GDM1 (cell line): ENCODE results near the gene ABI3BP.
A peak's percentile ranks its signal among the peaks of the same experiment; 100 is the strongest.

ENCODE experiments used
- DNase-seq: peaks from one replicate; lab custom pipeline; 2025; lab: John Stamatoyannopoulos, UW

Gene ABI3BP

DNA sequence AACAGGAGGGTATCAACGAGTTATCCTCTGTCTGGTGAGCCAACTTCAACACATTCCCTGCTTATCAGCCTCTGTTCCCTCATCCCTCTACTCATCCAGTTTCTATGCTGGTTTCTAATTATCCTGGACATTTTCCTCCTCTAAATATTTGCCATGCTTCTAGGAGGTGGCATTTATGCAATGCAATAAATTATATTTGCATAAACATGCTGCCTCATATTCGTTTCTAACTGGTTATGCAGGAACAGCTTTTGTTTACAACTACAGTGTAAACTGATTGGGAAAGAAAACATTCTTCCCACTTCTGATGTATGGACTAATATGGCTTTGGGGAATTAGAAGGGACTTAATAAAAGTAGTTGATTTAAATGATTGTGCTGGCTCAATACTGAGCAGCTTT, 161.6 kb downstream of the ABI3BP start:
- DNase-seq: no peak

GRCh38 chr3:100830931-100831330, 162.3 kb downstream of the ABI3BP start:
- no peak for DNase-seq

DNA sequence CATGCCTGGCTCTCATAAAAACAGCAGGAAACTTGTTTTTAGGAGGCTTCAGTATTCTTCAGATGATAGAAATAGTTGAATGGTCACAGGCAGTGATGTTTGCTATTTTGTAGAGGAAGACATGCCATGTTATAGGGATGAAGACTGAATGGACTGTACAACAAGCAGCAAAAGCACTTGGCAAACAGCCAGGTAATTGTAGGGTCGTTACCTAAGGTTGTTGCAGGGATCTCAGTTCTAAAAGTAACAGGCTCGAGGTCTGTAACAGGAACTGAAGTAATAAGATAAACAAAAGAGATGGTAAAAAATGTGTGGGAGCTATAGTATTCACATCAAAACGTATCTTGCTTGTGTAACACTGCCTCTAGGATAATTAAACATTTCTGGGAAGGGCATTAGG, 167.6 kb downstream of the ABI3BP start:
- no peak for DNase-seq

GRCh38 chr3:100815583-100815982, 177.6 kb downstream of the ABI3BP start:
- DNase-seq: no peak

DNA sequence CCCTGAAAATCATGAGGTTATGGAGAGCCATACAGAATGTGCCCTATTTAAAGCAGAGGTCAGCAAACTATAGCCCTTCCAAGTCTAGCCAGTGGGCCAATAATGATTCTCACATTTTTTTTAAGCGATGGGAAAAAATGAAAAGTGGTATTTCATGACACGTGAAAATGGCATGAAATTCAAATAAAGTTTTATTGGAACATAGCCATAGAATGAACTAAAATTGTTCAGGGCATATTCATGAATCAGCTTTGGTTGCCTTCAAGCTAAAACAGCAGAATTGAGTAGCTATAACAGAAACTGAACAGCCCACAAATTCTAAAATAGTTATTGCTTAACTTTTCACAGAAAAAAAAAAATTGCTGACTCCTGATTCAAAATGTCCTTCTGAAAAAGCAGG, 179.4 kb downstream of the ABI3BP start:
- DNase-seq: no peak

DNA sequence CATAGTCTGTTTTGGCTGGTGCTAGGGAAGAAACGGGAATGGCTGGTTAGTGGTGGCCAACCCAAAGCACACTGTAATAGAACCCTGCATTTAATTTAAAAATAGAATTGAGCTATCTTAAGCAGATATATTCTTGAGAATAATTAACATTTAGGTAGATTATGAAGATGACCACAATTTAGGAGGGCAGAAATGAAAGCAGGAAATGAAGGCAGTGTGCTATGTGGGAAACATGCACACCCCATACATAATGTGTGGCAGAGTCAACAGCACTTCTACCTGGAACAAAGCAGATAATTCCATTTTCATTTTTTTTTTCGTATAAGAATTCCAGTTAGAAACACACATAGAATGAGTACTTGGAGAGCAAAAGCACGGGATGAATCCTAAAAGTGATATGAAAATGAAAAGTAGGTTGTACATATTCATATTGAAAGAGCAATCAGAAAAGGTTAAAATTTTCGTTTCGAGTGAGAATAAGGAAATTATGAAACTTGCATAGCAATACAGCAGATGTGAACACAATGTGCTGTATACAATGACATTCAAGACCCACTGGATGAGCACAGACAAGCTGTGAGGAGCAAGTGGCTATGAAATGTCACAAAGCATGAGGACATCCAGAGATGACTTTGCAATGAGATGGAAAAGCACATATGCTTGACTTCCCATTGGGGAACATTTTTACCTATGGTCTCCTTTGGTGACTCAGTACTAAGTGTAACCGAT, 181.3 kb downstream of the ABI3BP start:
- no peak for DNase-seq

DNA sequence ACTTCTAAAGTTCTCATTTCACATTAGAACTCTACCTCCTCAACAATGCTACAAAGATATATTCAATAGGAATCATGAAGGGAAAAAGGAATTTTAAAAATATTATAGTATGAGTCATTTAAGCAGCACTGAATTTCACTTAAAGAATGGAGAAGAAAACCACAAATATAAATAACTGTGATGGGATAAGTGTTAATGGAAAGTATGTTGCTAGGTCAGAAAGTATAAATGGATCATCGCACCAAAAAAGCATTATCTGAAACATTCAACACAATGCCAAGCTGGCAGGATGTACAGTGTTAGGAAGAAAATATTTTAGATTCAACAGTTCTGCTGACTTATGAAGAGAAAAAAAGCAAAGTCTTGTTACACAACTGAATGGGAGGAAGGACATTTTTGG, 182.6 kb downstream of the ABI3BP start:
- DNase-seq: no peak

DNA sequence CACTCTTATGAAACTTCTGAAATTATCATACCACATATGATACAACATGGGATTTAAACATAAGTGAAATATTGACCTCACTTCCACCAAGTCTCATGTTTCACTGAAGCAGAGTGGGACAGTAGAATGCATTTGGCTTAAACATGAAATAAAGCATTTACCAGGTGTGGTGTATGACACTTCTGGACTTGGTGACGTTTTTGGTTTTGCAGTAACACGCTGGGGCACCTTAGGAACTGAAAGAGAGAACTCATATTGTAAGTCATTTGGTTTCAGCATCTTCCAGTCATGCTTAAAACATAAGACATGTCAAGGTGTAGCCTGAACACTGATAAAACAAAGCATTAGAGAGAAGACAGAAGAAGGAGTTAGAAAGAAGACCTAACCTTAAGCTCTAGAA, 188.6 kb downstream of the ABI3BP start:
- no peak for DNase-seq

- DNase-seq: no peak
These were observed 189.5 kb downstream of the ABI3BP start for GRCh38 chr3:100803711-100804110.

- DNase-seq: no peak
These were observed 191.1 kb downstream of the ABI3BP start for GRCh38 chr3:100802126-100802525.

DNA sequence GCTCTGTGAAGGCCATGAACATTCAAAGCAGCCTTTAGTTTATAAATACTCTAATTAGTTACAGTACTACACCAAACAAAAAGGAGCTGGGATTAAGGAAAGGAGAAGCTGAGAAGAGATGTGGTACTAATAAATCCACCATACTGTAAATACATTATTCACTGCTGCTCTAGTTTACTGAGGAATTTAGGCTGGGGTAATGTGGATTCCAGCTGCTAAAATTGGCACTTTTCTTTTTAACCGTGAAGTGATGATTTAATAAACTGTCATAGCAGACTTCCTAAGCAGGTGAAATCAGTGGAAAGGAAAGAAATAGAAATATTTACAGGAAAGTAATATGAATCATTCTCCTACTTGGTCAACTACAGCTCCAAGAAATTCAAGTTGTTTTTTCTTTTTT, 195.2 kb downstream of the ABI3BP start:
- no peak for DNase-seq

- DNase-seq: peak; percentile 9
These were observed 196.7 kb downstream of the ABI3BP start for GRCh38 chr3:100796556-100796955.

- DNase-seq: no peak
These were observed 203.6 kb downstream of the ABI3BP start for GRCh38 chr3:100789579-100789978.

DNA sequence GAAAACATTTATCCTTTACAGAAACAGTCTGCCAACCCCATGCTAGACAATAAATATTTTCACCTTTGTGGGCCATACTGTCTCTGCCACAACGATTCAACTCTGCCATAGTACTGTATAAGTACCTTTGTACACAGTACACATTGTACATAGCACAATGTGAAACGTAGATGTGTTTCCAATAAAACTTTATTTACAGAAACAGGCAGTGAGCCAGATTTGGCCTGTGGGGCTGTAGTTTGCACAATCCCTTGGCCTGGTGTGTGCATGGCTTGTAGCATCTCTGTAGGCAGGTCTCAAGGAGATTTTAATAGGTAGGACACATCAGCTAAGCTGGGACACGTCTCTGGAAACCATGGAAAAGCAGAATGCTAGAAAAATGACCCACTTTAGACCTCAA, 209.6 kb downstream of the ABI3BP start:
- DNase-seq: no peak

- no peak for DNase-seq
These were observed 210.3 kb downstream of the ABI3BP start for GRCh38 chr3:100782906-100783305.

DNA sequence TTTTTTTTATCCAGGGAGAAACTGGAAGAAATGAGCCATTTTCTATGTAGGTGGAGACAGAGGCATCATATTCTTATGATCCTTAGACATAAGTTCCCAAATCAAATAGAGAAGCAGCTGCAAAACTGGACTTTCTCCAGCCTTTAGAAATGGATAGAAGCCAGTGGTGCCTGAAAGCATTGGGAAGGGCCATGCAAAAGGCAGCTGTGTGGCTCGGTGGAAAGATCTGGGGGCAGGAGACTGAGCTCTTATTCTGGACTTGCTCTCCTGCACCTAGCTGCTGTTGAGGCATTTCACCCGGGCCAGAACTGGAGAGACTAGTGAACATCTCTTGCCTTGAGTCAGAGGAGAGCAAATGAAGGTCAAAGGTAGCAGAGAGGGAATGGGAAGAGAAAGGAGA, 210.9 kb downstream of the ABI3BP start:
- DNase-seq: no peak

DNA sequence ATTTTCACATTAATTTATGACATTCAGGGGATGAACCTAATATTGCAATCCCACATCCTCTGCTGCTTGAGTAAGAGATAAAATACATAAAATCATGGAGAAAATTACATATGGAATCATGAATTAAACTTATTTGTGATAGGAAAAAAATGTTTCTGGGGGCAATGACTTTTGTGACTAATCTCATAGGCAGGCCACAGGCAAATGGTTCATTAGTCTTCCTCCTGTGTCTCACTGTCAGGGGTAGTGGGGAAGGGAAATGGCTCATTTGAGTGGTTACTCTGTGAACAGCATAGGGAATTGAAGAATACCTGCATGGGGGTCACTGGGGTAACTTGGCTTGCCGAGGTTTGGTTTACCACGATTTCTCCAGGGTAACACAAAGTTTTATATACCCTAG, 211.9 kb downstream of the ABI3BP start:
- DNase-seq: no peak

DNA sequence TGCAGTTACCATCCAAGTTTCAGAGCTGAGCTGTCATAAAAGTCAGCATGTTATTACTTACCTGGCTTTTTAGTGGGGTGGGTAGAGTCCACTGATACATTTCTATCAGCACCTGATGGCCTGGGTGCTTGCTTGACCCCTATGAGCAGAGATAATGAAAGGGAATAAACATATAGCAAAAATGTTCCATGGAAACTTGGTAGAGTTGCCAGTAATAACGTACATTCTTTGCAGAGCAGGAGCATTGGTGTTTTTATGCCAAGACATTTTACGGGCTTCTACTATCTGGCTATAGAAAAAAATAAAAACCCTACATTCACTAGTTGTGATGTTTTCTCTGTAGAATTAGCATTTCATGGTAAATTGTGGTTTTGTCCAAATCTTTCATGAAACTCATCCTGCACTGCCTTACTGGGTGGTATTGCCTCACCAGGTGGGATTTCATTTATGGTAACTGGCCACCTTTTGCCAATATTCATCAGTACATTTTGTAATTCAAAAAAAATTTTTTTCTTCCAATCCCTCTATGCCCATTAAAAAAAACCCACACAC, 213.1 kb downstream of the ABI3BP start:
- DNase-seq: no peak

DNA sequence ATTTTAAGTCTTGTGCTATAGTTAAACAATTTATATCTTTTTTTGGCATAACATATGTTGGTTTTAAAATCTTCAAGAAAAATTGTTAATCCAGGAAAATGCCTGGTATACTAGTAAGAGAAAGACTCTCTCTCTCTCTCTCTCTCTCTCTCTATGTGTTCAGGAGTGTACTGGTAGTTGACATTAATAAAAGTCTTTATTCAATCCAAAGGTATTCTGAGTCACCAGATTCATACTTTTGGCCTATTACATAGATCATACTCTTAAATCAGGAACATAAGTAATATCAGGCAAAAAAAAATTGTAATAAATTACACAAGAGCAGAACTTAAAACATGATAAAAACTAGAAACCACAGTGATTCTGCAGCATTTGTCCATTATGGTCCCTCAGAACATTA, 213.7 kb downstream of the ABI3BP start:
- DNase-seq: no peak

DNA sequence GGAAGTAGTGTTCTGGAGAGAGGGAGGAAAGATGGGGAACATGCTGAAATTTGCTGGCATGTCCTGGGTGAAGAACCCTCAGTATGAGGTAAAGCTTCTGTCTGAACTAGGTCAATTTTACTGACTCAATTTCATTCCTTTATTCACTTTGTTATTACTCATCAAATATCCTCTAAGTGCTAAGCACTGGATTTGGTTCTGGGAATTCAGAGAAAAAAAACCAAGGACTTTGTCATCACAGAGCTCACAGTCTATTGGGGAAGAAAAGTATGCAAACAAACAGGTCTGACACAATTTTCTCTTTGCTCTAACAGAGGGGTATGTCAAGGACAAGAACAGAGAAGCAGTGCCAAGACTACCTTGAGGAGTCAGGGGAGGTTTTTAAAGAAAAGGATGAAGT, 215.9 kb downstream of the ABI3BP start:
- DNase-seq: no peak

DNA sequence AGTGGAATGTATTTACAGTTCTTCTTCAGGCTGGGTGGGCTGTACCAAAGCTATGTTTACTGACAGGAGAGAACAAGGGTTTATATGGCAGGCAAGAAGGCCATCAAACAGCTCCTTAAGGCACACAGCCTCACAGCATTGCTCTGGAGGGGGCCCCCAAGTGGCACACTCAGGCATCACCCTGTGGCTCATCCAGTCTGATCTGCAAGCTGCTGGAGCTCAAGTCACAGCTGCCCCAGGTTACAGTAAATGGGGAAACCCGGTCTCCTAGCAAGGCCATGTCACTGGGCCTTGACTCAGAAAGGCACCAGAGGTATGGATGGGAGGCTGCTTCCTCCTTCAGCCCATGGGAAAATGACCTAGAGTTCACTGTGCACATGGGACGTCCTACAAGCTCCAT, 216.5 kb downstream of the ABI3BP start:
- no peak for DNase-seq

GRCh38 chr3:100776097-100776729, 217.0 kb downstream of the ABI3BP start:
- no peak for DNase-seq

DNA sequence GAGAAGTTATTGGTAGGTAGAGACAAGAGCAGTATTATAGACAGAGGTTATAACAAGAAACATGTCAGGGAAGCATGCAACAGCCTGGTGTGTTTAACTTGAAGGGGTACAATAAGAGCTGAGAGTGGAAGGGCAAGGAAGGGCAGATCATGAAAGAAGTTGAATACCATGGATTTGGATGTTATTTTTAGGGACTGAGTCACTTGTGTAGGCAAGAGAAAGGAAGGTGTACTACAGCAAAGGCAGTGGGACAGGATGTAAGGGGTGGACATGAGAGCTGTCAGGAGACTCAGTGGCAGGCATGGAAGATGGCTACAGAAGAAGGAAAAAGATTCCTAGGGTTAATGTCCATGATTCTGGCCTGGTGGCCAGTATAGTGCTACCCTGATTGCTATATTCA, 217.6 kb downstream of the ABI3BP start:
- no peak for DNase-seq

GRCh38 chr3:100775226-100775625, 218.0 kb downstream of the ABI3BP start:
- no peak for DNase-seq
